NCI-H510A (cell line): ENCODE measurements around the gene PCDHB3.
"Not testable (repeated sequence)": the region's sequence is repeated elsewhere in the genome, so short reads cannot be mapped to it uniquely, and the experiment has no call there.

ENCODE experiments used
- DNase-seq: peaks from one replicate; lab custom pipeline; 2025; lab: John Stamatoyannopoulos, UW

PCDHB3 gene

DNA sequence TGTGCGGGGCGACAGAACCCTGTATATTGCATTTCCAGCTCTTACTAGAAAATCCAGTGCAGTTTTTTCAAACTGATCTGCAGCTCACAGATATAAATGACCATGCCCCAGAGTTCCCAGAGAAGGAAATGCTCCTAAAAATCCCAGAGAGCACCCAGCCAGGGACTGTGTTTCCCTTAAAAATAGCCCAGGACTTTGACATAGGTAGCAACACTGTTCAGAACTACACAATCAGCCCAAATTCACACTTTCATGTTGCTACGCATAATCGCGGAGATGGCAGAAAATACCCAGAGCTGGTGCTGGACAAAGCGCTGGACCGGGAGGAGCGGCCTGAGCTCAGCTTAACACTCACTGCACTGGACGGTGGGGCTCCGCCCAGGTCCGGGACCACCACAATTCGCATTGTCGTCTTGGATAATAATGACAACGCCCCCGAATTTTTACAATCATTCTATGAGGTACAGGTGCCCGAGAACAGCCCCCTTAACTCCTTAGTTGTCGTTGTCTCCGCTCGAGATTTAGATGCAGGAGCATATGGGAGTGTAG lies 35.5 kb downstream of the PCDHB3 start:
- no peak for DNase-seq

GRCh38 chr5:141137346-141137745 lies 37.1 kb downstream of the PCDHB3 start:
- DNase-seq: not testable (repeated sequence)

DNA sequence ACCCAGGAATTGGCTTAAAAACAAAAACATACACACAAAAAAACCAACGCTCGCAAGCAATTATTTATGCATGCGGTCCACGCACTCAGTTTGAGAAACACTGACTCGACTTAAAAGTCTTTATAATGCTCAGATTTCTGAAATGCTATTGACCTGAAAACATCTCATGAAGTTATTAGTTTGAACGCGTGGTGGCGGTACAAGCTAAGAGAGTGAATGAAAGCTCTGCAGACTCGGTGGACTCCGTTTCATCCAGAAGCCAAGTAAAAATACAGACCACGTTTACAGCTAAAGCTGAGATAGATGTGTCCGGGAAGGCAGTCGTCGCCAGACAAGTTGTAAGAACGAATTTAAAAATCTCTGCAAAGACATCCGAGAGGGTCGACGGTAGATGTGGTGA lies 49.5 kb downstream of the PCDHB3 start, which contains the start of gene PCDHB6:
Gene PCDHB6, plus strand, starts transcription at position 246 of the 400 bp plus-strand sequence. CDS start 201 bp downstream, outside the sequence.
- DNase-seq: peak; percentile 4

DNA sequence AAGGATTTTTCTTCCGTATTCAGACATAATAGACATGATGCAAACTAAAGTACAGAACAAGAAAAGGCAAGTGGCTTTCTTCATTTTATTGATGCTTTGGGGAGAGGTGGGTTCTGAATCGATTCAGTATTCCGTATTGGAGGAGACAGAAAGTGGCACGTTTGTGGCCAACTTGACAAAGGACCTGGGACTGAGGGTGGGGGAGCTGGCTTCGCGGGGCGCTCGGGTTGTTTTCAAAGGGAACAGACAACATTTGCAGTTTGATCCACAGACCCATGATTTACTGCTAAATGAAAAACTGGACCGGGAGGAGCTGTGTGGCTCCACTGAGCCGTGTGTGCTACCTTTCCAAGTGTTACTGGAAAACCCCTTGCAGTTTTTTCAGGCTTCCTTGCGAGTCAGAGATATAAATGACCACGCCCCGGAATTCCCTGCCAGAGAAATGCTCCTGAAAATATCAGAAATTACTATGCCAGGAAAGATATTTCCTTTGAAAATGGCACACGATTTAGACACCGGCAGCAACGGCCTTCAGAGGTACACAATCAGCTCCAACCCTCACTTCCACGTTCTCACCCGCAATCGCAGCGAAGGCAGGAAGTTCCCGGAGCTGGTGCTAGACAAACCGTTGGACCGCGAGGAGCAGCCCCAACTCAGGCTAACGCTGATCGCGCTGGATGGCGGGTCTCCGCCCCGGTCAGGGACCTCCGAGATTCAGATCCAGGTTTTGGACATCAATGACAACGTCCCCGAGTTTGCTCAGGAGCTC lies 50.1 kb downstream of the PCDHB3 start:
- DNase-seq: no peak

- DNase-seq: no peak
Observed at GRCh38 chr5:141150993-141151325, 50.7 kb downstream of the PCDHB3 start.

GRCh38 chr5:141151632-141152031 lies 51.4 kb downstream of the PCDHB3 start:
- not testable (repeated sequence) for DNase-seq

DNA sequence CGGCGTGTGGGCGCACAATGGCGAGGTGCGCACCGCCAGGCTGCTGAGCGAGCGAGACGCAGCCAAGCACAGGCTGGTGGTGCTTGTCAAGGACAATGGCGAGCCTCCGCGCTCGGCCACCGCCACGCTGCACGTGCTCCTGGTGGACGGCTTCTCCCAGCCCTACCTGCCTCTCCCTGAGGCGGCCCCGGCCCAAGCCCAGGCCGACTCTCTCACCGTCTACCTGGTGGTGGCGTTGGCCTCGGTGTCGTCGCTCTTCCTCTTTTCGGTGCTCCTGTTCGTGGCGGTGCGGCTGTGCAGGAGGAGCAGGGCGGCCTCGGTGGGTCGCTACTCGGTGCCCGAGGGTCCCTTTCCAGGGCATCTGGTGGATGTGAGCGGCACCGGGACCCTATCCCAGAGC lies 51.8 kb downstream of the PCDHB3 start:
- DNase-seq: not testable (repeated sequence)
